Loucy (cell line): Measurements from ENCODE around the gene ARHGAP25.

Source experiments
- H2AFZ ChIP-seq: fragments of 200-600 bp; sonication (generic); 2 replicates; pipeline ENCODE4 v1.6.0; 2016; ENCODE audit warnings: antibody characterized with exemption, mild to moderate bottlenecking, low read length, moderate library complexity
- H3F3A ChIP-seq: fragments of 200-600 bp; 2 replicates; pipeline ENCODE4 v1.6.0; 2016; ENCODE audit warnings: antibody characterized with exemption, low read depth, mild to moderate bottlenecking
- H3K27me3 ChIP-seq: fragments of 200-600 bp; sonication (generic); 2 replicates; pipeline ENCODE4 v1.6.1; 2014; ENCODE audit warnings: low read length, mild to moderate bottlenecking; ENCODE audit not compliant: insufficient read depth, poor library complexity, severe bottlenecking
- H3K36me3 ChIP-seq: fragments of 200-600 bp; sonication (generic); 2 replicates; pipeline ENCODE4 v1.6.1; 2016; ENCODE audit warnings: low read length; ENCODE audit not compliant: insufficient read depth
- H3K4me1 ChIP-seq: fragments of 200-600 bp; sonication (generic); 2 replicates; pipeline ENCODE4 v1.5.1; 2014; ENCODE audit warnings: low read length, mild to moderate bottlenecking; ENCODE audit not compliant: insufficient read depth, poor library complexity, severe bottlenecking
- H3K4me2 ChIP-seq: fragments of 200-600 bp; sonication (generic); 2 replicates; pipeline ENCODE4 v1.6.0; 2014; ENCODE audit warnings: antibody characterized with exemption, low read length, low read depth, mild to moderate bottlenecking; ENCODE audit not compliant: poor library complexity, severe bottlenecking
- H3K4me3 ChIP-seq: fragments of 200-600 bp; sonication (generic); 2 replicates; pipeline ENCODE4 v1.5.1; 2014; ENCODE audit warnings: low read length, mild to moderate bottlenecking, mixed read lengths; ENCODE audit not compliant: poor library complexity, severe bottlenecking
- H3K79me2 ChIP-seq: fragments of 200-600 bp; sonication (generic); 2 replicates; pipeline ENCODE4 v1.6.1; 2014; ENCODE audit warnings: low read length; ENCODE audit not compliant: insufficient read depth
- H3K9ac ChIP-seq: fragments of 200-600 bp; sonication (generic); 2 replicates; pipeline ENCODE4 v1.6.0; 2014; ENCODE audit warnings: mild to moderate bottlenecking, low read depth, low read length, moderate library complexity; ENCODE audit not compliant: poor library complexity, severe bottlenecking
- H3K9me2 ChIP-seq: fragments of 200-600 bp; sonication (generic); replicated peaks from 2 replicates; pipeline ENCODE4 v1.6.1; 2016; ENCODE audit warnings: low read depth, low read length, mixed read lengths
- H3K9me3 ChIP-seq: fragments of 200-600 bp; sonication (generic); 2 replicates; pipeline ENCODE4 v1.6.1; 2014; ENCODE audit warnings: mild to moderate bottlenecking, antibody characterized with exemption, low read length, low read depth; ENCODE audit not compliant: insufficient read depth
- H4K20me1 ChIP-seq: fragments of 200-600 bp; sonication (generic); 2 replicates; pipeline ENCODE4 v1.6.0; 2014; ENCODE audit warnings: antibody characterized with exemption, low read length, mild to moderate bottlenecking; ENCODE audit not compliant: insufficient read depth, poor library complexity, severe bottlenecking
- EZH2phosphoT487 ChIP-seq: fragments of 200-600 bp; IDR thresholded peaks from 2 replicates; pipeline ENCODE4 v1.6.1; 2018; ENCODE audit warnings: antibody characterized with exemption, mild to moderate bottlenecking, moderate library complexity, borderline replicate concordance
- TF ChIP-seq, protein P1 (sequence below): fragments of 200-600 bp; sonication (generic); conservative IDR thresholded peaks from 2 replicates; pipeline ENCODE4 v1.5.1; 2014; ENCODE audit warnings: mild to moderate bottlenecking, antibody characterized with exemption, low read length

ARHGAP25 gene

DNA sequence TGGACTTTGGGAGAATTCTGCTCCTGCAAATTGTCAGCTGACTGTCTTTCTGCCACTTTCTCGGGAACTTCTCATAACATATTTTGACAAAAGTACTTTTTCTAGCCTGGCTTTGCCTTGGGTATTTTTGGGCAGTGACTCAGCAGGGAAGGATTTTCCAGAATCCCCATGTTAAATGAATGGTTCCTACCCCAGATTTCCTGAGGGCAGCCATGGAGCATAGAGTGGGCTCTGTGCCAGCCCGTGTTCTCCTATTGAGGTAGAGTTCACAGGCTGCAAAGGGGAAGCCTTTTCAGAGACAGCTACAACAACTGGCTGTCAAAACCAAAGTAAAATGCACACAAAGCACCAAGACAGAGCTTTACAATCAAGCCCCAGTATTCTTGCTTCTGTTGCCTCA is 76.8 kb downstream of the ARHGAP25 start:
- TF ChIP-seq, protein P1, sequence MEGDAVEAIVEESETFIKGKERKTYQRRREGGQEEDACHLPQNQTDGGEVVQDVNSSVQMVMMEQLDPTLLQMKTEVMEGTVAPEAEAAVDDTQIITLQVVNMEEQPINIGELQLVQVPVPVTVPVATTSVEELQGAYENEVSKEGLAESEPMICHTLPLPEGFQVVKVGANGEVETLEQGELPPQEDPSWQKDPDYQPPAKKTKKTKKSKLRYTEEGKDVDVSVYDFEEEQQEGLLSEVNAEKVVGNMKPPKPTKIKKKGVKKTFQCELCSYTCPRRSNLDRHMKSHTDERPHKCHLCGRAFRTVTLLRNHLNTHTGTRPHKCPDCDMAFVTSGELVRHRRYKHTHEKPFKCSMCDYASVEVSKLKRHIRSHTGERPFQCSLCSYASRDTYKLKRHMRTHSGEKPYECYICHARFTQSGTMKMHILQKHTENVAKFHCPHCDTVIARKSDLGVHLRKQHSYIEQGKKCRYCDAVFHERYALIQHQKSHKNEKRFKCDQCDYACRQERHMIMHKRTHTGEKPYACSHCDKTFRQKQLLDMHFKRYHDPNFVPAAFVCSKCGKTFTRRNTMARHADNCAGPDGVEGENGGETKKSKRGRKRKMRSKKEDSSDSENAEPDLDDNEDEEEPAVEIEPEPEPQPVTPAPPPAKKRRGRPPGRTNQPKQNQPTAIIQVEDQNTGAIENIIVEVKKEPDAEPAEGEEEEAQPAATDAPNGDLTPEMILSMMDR, result no peak
- TF ChIP-seq EZH2phosphoT487, result no peak
- Histone ChIP-seq H2AFZ (no peak overlapping the region), H3F3A (no peaks in the 10 kb centered on the region), H3K27me3 (no peaks in the 10 kb centered on the region), H3K9me2 (no peaks in the 10 kb centered on the region), H3K79me2 (no peaks in the 10 kb centered on the region), H3K4me3 (no peak overlapping the region), H3K9me3 (no peaks in the 10 kb centered on the region), H4K20me1 (no peaks in the 10 kb centered on the region), H3K4me2 (no peak overlapping the region), H3K9ac (no peak overlapping the region), H3K4me1 (peaks cover 18% of the 10 kb centered on the region), H3K36me3 (peaks cover 80% of the 10 kb centered on the region; the same call in 1 of the 2 replicates)

DNA sequence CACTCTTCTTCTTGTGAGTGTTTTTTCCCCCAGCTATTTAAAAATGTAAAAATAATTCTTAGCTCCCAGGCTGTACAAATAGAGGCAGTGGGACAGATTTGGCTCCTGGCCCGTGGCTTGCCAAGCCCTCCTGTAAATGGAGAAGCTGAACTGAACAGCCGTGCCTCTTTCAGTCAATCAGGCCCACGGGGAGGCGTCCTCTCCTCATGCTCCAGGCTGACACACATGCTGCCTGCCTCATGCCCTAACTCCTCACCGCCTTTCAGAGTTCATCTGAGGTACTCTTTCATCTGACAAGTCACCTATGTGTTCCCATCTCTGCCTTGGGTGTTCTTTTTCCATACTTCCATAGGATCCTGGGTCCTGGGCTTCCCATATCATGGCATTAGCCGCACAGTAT is 77.6 kb downstream of the ARHGAP25 start:
- Histone ChIP-seq H3F3A (no peaks in the 10 kb centered on the region), H3K4me2 (no peak overlapping the region), H3K9me3 (no peaks in the 10 kb centered on the region), H3K79me2 (no peaks in the 10 kb centered on the region), H3K4me3 (no peak overlapping the region), H3K27me3 (no peaks in the 10 kb centered on the region), H3K4me1 (peaks cover 12% of the 10 kb centered on the region), H4K20me1 (no peaks in the 10 kb centered on the region), H2AFZ (no peak overlapping the region), H3K36me3 (peaks cover 84% of the 10 kb centered on the region; the same call in 1 of the 2 replicates), H3K9ac (no peak overlapping the region), H3K9me2 (no peaks in the 10 kb centered on the region)
- TF ChIP-seq, protein P1, result no peak
- no peak for TF ChIP-seq EZH2phosphoT487

DNA sequence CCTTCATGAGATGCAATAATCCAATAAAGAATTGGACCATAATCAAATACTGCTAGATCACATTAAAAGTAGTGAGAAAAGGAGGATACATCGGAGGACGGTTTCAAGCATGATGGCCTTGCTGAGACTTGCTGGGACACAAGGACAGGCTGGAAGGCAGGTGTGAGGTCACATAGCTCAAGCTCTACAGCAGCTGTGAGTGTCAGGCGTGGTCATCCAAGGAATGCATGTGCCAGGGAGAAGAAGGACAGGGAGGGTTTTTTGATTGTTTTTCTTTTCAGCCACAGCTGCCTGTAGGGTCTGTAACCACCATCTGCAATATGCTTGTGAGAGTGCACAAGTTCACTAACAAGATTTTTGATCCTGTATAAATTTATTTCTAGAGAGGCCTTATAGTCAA is 79.0 kb downstream of the ARHGAP25 start:
- Histone ChIP-seq H3K36me3 (peaks cover 81% of the 10 kb centered on the region; the same call in 1 of the 2 replicates), H3K4me3 (no peak overlapping the region), H3K9ac (no peak overlapping the region), H3K4me1 (peaks cover under 1% of the 10 kb centered on the region), H3K9me2 (no peaks in the 10 kb centered on the region), H3K27me3 (no peaks in the 10 kb centered on the region), H3K79me2 (no peaks in the 10 kb centered on the region), H3F3A (no peaks in the 10 kb centered on the region), H3K4me2 (no peak overlapping the region), H4K20me1 (no peaks in the 10 kb centered on the region), H3K9me3 (no peaks in the 10 kb centered on the region), H2AFZ (no peak overlapping the region)
- TF ChIP-seq, protein P1, result no peak
- TF ChIP-seq EZH2phosphoT487, result no peak
